ENCODE measurements around the gene PFN3.

DNA sequence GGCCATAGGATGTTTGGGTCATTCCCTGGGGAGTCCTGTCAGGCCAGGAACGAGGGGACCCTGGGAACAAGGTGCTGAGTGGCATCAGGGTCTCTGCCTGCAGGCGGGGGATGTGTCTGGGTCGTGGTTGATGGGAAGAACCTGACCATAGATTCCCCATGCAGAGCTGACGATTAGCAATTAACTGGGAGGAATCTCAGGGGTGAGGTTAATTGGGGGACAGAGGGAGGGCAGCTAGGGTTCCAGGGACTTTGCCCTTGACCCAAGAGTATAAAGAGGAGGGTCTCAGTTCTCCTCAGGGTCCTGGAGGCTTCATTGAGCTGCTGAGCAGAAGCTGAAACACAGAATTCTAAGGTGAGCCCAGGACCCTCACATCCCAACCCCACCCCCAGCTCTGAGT, 16.3 kb downstream of the PFN3 start, which contains the start of gene SLC34A1:
- TF ChIP-seq, protein P1, sequence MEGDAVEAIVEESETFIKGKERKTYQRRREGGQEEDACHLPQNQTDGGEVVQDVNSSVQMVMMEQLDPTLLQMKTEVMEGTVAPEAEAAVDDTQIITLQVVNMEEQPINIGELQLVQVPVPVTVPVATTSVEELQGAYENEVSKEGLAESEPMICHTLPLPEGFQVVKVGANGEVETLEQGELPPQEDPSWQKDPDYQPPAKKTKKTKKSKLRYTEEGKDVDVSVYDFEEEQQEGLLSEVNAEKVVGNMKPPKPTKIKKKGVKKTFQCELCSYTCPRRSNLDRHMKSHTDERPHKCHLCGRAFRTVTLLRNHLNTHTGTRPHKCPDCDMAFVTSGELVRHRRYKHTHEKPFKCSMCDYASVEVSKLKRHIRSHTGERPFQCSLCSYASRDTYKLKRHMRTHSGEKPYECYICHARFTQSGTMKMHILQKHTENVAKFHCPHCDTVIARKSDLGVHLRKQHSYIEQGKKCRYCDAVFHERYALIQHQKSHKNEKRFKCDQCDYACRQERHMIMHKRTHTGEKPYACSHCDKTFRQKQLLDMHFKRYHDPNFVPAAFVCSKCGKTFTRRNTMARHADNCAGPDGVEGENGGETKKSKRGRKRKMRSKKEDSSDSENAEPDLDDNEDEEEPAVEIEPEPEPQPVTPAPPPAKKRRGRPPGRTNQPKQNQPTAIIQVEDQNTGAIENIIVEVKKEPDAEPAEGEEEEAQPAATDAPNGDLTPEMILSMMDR (conservative IDR thresholded peaks at IDR 0.05): no peak
- TF ChIP-seq EZH2 (IDR thresholded peaks at IDR 0.05; ENCODE audit: low read depth): no peak
